HL-60 (cell line): ENCODE data around the gene E2F7.

Experiments
- DNase-seq, 2 experiments: peaks; one replicate each; pipeline ENCODE4 v3.0.0-alpha.2; 2010 to 2020; ENCODE audit warnings: low read depth in 1 of 2, low spot score in 1 of 2
- H3K27ac ChIP-seq: fragments of 250-450 bp; sonication (Bioruptor Pico); replicated peaks from 2 replicates; pipeline ENCODE4 v1.5.1; 2020; ENCODE audit warnings: mild to moderate bottlenecking, moderate library complexity
- H3K27me3 ChIP-seq: fragments of 250-450 bp; sonication (Bioruptor Pico); 2 replicates; pipeline ENCODE4 v1.5.1; 2021; ENCODE audit warnings: mild to moderate bottlenecking, moderate library complexity; ENCODE audit not compliant: insufficient read depth, poor library complexity, severe bottlenecking
- H3K4me3 ChIP-seq: replicated peaks from 2 replicates; pipeline ENCODE4 v1.5.1; 2011; ENCODE audit warnings: mild to moderate bottlenecking, control low read depth, low read length; ENCODE audit not compliant: insufficient read depth
- GABPA ChIP-seq: IDR thresholded peaks from 2 replicates; pipeline ENCODE4 v1.6.1; 2012; ENCODE audit warnings: low read depth
- POLR2AphosphoS5 ChIP-seq: IDR thresholded peaks from 2 replicates; pipeline ENCODE4 v1.6.1; 2012; ENCODE audit warnings: low read depth
- SPI1 ChIP-seq: IDR thresholded peaks from 2 replicates; pipeline ENCODE4 v1.6.1; 2012; ENCODE audit warnings: low read depth, mild to moderate bottlenecking, borderline replicate concordance
- TF ChIP-seq, protein P1 (sequence below): IDR thresholded peaks from one replicate; pipeline ENCODE4 v1.5.1; 2011; ENCODE audit warnings: low read length, control low read depth, inconsistent platforms; ENCODE audit not compliant: insufficient read depth
- TF ChIP-seq, protein P2 (sequence below): IDR thresholded peaks from 2 replicates; pipeline ENCODE4 v1.6.1; 2012; ENCODE audit warnings: low read depth; ENCODE audit not compliant: insufficient replicate concordance

The E2F7 gene

DNA sequence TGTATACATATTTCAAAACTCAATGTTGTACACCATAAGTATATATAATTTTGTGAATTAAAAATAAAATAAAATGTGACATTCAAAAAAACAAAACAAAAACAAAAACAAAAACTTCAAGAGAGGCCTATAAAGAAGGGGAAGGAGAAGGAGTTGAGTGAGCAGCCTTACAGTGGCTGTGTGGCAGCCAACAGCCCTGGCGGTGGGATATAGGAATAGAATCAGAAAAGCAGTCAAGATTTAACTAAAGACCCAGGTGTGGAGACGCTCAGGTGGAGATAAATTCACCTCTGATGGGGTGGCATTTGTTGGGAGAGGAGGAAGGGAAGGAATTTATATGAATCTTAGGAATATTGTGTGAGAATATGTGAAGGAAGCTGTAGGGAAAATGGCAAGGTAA, 41.8 kb upstream of the E2F7 start:
- H3K27me3 ChIP-seq: no peaks in the 10 kb centered on the region
- H3K27ac ChIP-seq: no peak overlapping the region
- H3K4me3 ChIP-seq: no peak overlapping the region
- no peak for DNase-seq
- TF ChIP-seq GABPA (no peak), SPI1 (no peak)
- TF ChIP-seq, protein P1, sequence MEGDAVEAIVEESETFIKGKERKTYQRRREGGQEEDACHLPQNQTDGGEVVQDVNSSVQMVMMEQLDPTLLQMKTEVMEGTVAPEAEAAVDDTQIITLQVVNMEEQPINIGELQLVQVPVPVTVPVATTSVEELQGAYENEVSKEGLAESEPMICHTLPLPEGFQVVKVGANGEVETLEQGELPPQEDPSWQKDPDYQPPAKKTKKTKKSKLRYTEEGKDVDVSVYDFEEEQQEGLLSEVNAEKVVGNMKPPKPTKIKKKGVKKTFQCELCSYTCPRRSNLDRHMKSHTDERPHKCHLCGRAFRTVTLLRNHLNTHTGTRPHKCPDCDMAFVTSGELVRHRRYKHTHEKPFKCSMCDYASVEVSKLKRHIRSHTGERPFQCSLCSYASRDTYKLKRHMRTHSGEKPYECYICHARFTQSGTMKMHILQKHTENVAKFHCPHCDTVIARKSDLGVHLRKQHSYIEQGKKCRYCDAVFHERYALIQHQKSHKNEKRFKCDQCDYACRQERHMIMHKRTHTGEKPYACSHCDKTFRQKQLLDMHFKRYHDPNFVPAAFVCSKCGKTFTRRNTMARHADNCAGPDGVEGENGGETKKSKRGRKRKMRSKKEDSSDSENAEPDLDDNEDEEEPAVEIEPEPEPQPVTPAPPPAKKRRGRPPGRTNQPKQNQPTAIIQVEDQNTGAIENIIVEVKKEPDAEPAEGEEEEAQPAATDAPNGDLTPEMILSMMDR: no peak

DNA sequence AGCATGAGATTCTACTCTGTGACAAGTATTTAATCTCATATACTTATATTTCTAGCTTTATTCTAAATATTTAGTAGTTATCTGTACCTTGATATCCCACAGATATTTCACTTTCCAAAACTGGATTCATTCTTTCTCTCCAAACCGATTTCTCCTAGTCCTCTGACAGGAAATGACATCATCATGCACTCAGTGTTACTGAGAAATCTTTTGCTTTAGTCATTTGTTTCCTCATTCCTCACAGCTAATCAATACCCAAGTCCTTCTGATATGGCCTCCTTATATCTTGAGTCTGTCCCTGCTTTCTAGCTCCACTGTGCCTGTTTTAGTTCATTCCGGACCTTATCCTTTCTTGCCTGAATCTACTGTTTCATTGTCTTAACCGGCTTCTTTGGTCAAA, 39.4 kb upstream of the E2F7 start:
- DNase-seq: no peak
- Histone ChIP-seq H3K27ac (no peak overlapping the region), H3K4me3 (no peak overlapping the region), H3K27me3 (no peaks in the 10 kb centered on the region)
- TF ChIP-seq POLR2AphosphoS5 (no peak), SPI1 (no peak), GABPA (no peak)
- TF ChIP-seq, protein P1: no peak
- TF ChIP-seq, protein P2, sequence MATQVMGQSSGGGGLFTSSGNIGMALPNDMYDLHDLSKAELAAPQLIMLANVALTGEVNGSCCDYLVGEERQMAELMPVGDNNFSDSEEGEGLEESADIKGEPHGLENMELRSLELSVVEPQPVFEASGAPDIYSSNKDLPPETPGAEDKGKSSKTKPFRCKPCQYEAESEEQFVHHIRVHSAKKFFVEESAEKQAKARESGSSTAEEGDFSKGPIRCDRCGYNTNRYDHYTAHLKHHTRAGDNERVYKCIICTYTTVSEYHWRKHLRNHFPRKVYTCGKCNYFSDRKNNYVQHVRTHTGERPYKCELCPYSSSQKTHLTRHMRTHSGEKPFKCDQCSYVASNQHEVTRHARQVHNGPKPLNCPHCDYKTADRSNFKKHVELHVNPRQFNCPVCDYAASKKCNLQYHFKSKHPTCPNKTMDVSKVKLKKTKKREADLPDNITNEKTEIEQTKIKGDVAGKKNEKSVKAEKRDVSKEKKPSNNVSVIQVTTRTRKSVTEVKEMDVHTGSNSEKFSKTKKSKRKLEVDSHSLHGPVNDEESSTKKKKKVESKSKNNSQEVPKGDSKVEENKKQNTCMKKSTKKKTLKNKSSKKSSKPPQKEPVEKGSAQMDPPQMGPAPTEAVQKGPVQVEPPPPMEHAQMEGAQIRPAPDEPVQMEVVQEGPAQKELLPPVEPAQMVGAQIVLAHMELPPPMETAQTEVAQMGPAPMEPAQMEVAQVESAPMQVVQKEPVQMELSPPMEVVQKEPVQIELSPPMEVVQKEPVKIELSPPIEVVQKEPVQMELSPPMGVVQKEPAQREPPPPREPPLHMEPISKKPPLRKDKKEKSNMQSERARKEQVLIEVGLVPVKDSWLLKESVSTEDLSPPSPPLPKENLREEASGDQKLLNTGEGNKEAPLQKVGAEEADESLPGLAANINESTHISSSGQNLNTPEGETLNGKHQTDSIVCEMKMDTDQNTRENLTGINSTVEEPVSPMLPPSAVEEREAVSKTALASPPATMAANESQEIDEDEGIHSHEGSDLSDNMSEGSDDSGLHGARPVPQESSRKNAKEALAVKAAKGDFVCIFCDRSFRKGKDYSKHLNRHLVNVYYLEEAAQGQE: no peak

DNA sequence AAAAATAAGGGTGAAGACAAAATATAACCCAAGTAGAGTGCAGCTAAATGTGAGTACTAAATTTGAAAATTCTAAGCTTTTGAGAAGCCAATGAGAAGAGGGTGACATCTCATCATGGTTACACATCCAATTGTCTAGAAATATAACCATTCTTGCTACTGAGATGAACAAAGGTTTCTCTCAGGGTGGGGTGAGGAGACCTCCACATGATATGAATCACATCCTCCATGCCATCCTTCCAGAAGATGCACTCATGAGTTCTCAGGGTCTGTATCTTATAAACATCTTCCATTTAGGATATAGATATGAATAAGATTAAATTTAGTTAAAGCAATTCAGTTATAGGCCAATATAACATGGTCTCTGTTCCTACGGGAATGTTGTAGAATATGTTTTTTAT, 38.9 kb upstream of the E2F7 start:
- no peak overlapping the region for H3K27ac ChIP-seq
- TF ChIP-seq GABPA: no peak
- TF ChIP-seq, protein P1: no peak
- no peak for TF ChIP-seq SPI1
- TF ChIP-seq POLR2AphosphoS5: no peak
- TF ChIP-seq, protein P2: no peak
- no peaks in the 10 kb centered on the region for H3K27me3 ChIP-seq
- no peak for DNase-seq
- H3K4me3 ChIP-seq: no peak overlapping the region

DNA sequence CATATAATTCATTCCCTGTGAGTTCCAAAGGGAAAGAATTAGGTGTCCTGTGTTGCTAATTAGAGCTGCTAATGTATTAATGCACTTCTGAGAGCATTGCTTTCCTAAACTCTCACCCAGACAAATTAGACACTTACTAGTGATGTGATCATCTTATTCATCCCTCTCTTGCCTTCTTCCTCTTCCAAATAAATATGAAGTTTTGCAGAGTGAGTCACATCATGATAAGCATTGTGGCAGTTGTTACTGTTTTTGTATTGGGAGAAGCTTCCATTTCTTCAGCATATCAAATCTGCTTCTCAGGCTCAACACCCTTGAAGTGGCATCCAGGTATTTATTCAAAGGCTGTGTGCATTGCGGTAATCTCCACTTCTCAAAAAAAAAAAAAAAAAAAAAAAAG, 37.3 kb upstream of the E2F7 start:
- no peak for DNase-seq
- no peak overlapping the region for H3K27ac ChIP-seq
- H3K4me3 ChIP-seq: no peak overlapping the region
- TF ChIP-seq SPI1 (no peak), POLR2AphosphoS5 (no peak), GABPA (no peak)
- TF ChIP-seq, protein P2: no peak
- no peaks in the 10 kb centered on the region for H3K27me3 ChIP-seq
